HEK293 (cell line): Measurements from ENCODE around the gene PLD6.

Experiments
- CTCF ChIA-PET: fragments of 350-600 bp; formaldehyde crosslinking; extraction: SDS; loops from one replicate; lab custom pipeline; 2021; ENCODE audit warnings: antibody characterized with exemption; lab: Yijun Ruan, JAX
- POLR2A ChIA-PET: fragments of 300-600 bp; formaldehyde crosslinking; extraction: SDS; loops from one replicate; lab custom pipeline; 2020; ENCODE audit warnings: antibody characterized with exemption, inconsistent platforms; lab: Yijun Ruan, JAX
- H3K27ac ChIP-seq: fragments of 200-500 bp; sonication (Bioruptor generic); 2 replicates; pipeline ENCODE4 v1.5.1; 2014; ENCODE audit warnings: low read depth, low read length, control low read depth, inconsistent platforms; ENCODE audit errors: extremely low read depth
- H3K36me3 ChIP-seq, 2 experiments: fragments of 200-500 bp in 1 of 2; sonication (Bioruptor generic) in 1 of 2; 1 replicate in 1 of 2; 2 replicates in 1 of 2; pipeline ENCODE4 v1.5.1; 2014 to 2017; ENCODE audit warnings: inconsistent platforms in 2 of 2, low read length in 2 of 2; ENCODE audit not compliant: control insufficient read depth in 2 of 2, insufficient read depth in 1 of 2
- H3K4me1 ChIP-seq: fragments of 200-500 bp; sonication (Bioruptor generic); 2 replicates; pipeline ENCODE4 v1.5.1; 2014; ENCODE audit warnings: mild to moderate bottlenecking, low read length, inconsistent platforms; ENCODE audit not compliant: control insufficient read depth, insufficient read depth
- H3K4me3 ChIP-seq: 2 replicates; pipeline ENCODE4 v1.5.1; 2011; ENCODE audit warnings: low read depth, mild to moderate bottlenecking, control low read depth, low read length, moderate library complexity
- H3K9me3 ChIP-seq: fragments of 200-500 bp; sonication (Bioruptor generic); 2 replicates; pipeline ENCODE4 v1.5.1; 2014; ENCODE audit warnings: low read depth, low read length, inconsistent platforms; ENCODE audit not compliant: control insufficient read depth, insufficient read depth
- GLIS2 ChIP-seq: fragments of 450-650 bp; formaldehyde crosslinking; IDR thresholded peaks from 2 replicates; pipeline ENCODE4 v1.5.1; 2016; ENCODE audit warnings: missing biosample characterization, missing genetic modification characterization
- IKZF3 ChIP-seq: fragments of 450-650 bp; IDR thresholded peaks from 2 replicates; pipeline ENCODE4 v1.5.0; 2018; ENCODE audit warnings: missing biosample characterization, mild to moderate bottlenecking, missing genetic modification characterization, moderate library complexity
- INSM2 ChIP-seq: fragments of 450-650 bp; formaldehyde crosslinking; IDR thresholded peaks from 2 replicates; pipeline ENCODE4 v1.5.1; 2016; ENCODE audit warnings: missing biosample characterization, missing genetic modification characterization
- KLF9 ChIP-seq: fragments of 450-650 bp; formaldehyde crosslinking; IDR thresholded peaks from 2 replicates; pipeline ENCODE4 v1.5.1; 2016; ENCODE audit warnings: missing biosample characterization, missing genetic modification characterization, low read depth
- SP3 ChIP-seq: fragments of 450-650 bp; formaldehyde crosslinking; IDR thresholded peaks from 2 replicates; pipeline ENCODE4 v1.5.1; 2016; ENCODE audit warnings: missing biosample characterization, missing genetic modification characterization
- ZBTB1 ChIP-seq: fragments of 450-650 bp; formaldehyde crosslinking; IDR thresholded peaks from 2 replicates; pipeline ENCODE4 v1.5.1; 2016; ENCODE audit warnings: missing biosample characterization, missing genetic modification characterization
- ZBTB8A ChIP-seq: fragments of 450-650 bp; formaldehyde crosslinking; IDR thresholded peaks from 2 replicates; pipeline ENCODE4 v1.5.1; 2016; ENCODE audit warnings: missing biosample characterization, missing genetic modification characterization
- ZFHX2 ChIP-seq: fragments of 450-650 bp; formaldehyde crosslinking; conservative IDR thresholded peaks from 2 replicates; pipeline ENCODE4 v1.5.1; 2016; ENCODE audit warnings: missing biosample characterization, missing genetic modification characterization
- ZNF10 ChIP-seq: fragments of 450-650 bp; formaldehyde crosslinking; IDR thresholded peaks from 2 replicates; pipeline ENCODE4 v1.5.1; 2017; ENCODE audit warnings: missing biosample characterization, missing genetic modification characterization
- ZNF112 ChIP-seq: fragments of 450-650 bp; formaldehyde crosslinking; IDR thresholded peaks from 2 replicates; pipeline ENCODE4 v1.5.0; 2017; ENCODE audit warnings: missing biosample characterization, missing genetic modification characterization
- ZNF146 ChIP-seq: fragments of 450-650 bp; formaldehyde crosslinking; IDR thresholded peaks from 2 replicates; pipeline ENCODE4 v1.5.1; 2016; ENCODE audit warnings: missing biosample characterization, missing genetic modification characterization
- ZNF155 ChIP-seq: fragments of 450-650 bp; formaldehyde crosslinking; IDR thresholded peaks from 2 replicates; pipeline ENCODE4 v1.5.1; 2016; ENCODE audit warnings: missing biosample characterization, missing genetic modification characterization
- ZNF19 ChIP-seq: fragments of 450-650 bp; formaldehyde crosslinking; IDR thresholded peaks from 2 replicates; pipeline ENCODE4; 2016; ENCODE audit warnings: missing biosample characterization, missing genetic modification characterization, low read depth
- ZNF214 ChIP-seq: fragments of 450-650 bp; formaldehyde crosslinking; IDR thresholded peaks from 2 replicates; pipeline ENCODE4 v1.5.1; 2017; ENCODE audit warnings: missing biosample characterization, mild to moderate bottlenecking, missing genetic modification characterization, borderline replicate concordance
- ZNF23 ChIP-seq: fragments of 450-650 bp; formaldehyde crosslinking; IDR thresholded peaks from 2 replicates; pipeline ENCODE4 v1.5.1; 2016; ENCODE audit warnings: missing biosample characterization, missing genetic modification characterization, borderline replicate concordance
- ZNF280D ChIP-seq: fragments of 450-650 bp; formaldehyde crosslinking; IDR thresholded peaks from 2 replicates; pipeline ENCODE4 v1.5.1; 2016; ENCODE audit warnings: missing biosample characterization, missing genetic modification characterization
- ZNF302 ChIP-seq: fragments of 450-650 bp; formaldehyde crosslinking; IDR thresholded peaks from 2 replicates; pipeline ENCODE4 v1.5.1; 2016; ENCODE audit warnings: missing biosample characterization, missing genetic modification characterization, low read depth
- ZNF335 ChIP-seq: fragments of 450-650 bp; formaldehyde crosslinking; conservative IDR thresholded peaks from 2 replicates; pipeline ENCODE4 v1.5.1; 2016; ENCODE audit warnings: missing biosample characterization, missing genetic modification characterization
- ZNF473 ChIP-seq: fragments of 450-650 bp; formaldehyde crosslinking; IDR thresholded peaks from 2 replicates; pipeline ENCODE4 v1.5.1; 2017; ENCODE audit warnings: missing biosample characterization, missing genetic modification characterization
- ZNF514 ChIP-seq: fragments of 450-650 bp; formaldehyde crosslinking; IDR thresholded peaks from 2 replicates; pipeline ENCODE4 v1.5.1; 2016; ENCODE audit warnings: missing biosample characterization, missing genetic modification characterization
- ZNF571 ChIP-seq: fragments of 450-650 bp; formaldehyde crosslinking; IDR thresholded peaks from 2 replicates; pipeline ENCODE4 v1.5.0; 2017; ENCODE audit warnings: missing biosample characterization, missing genetic modification characterization
- ZNF600 ChIP-seq: fragments of 450-650 bp; formaldehyde crosslinking; IDR thresholded peaks from 2 replicates; pipeline ENCODE4 v1.5.1; 2016; ENCODE audit warnings: missing biosample characterization, missing genetic modification characterization
- ZNF626 ChIP-seq: fragments of 450-650 bp; sonication (Bioruptor Pico); formaldehyde crosslinking; IDR thresholded peaks from 2 replicates; pipeline ENCODE4 v1.5.1; 2018; ENCODE audit warnings: missing biosample characterization, missing genetic modification characterization, inconsistent platforms
- ZNF645 ChIP-seq: fragments of 450-650 bp; formaldehyde crosslinking; IDR thresholded peaks from 2 replicates; pipeline ENCODE4; 2016; ENCODE audit warnings: missing biosample characterization, missing genetic modification characterization
- ZNF747 ChIP-seq: fragments of 450-650 bp; formaldehyde crosslinking; IDR thresholded peaks from 2 replicates; pipeline ENCODE4 v1.5.1; 2016; ENCODE audit warnings: missing biosample characterization, missing genetic modification characterization
- ZNF768 ChIP-seq: fragments of 450-650 bp; formaldehyde crosslinking; IDR thresholded peaks from 2 replicates; pipeline ENCODE4 v1.5.1; 2018; ENCODE audit warnings: missing biosample characterization, mild to moderate bottlenecking, missing genetic modification characterization
- ZNF792 ChIP-seq: fragments of 450-650 bp; formaldehyde crosslinking; IDR thresholded peaks from 2 replicates; pipeline ENCODE4 v1.5.1; 2016; ENCODE audit warnings: missing biosample characterization, missing genetic modification characterization

Gene PLD6

GRCh38 chr17:17223736-17224135, 17.6 kb upstream of the PLD6 start:
- Histone ChIP-seq H3K36me3 (peaks cover 36 to 100% of the 10 kb centered on the region in 2 experiments; a peak in 2 of 3 replicates), H3K27ac (no peak overlapping the region), H3K4me1 (no peaks in the 10 kb centered on the region), H3K4me3 (no peak overlapping the region), H3K9me3 (no peaks in the 10 kb centered on the region)
- ChIA-PET POLR2A (interaction anchor here (1.4 kb wide), 1 partner anchor 13 kb away, joined by 3 read pairs; the partner anchor contains the start of gene FLCN), CTCF (interaction anchor here (0.9 kb wide), 1 partner anchor 82 kb away, joined by 6 read pairs; no protein-coding TSS in a partner anchor)
- TF ChIP-seq ZNF19 (no peak), GLIS2 (tag by site-specific recombination) (no peak), ZNF280D (tag by site-specific recombination) (no peak), ZFHX2 (tag by site-specific recombination) (no peak), ZNF600 (tag by site-specific recombination) (no peak), ZNF514 (tag by site-specific recombination) (no peak), ZNF214 (tag by site-specific recombination) (no peak), SP3 (tag by site-specific recombination) (no peak), ZNF23 (no peak), ZNF335 (no peak), INSM2 (tag by site-specific recombination) (no peak), ZNF10 (no peak), ZBTB1 (tag by site-specific recombination) (no peak), ZNF747 (tag by site-specific recombination) (no peak), ZNF645 (tag by site-specific recombination) (no peak), ZNF302 (tag by site-specific recombination) (no peak), ZNF571 (tag by site-specific recombination) (no peak), ZNF473 (tag by site-specific recombination) (no peak), ZNF792 (tag by site-specific recombination) (no peak), ZNF155 (tag by site-specific recombination) (no peak)

- H3K4me1 ChIP-seq, result no peaks in the 10 kb centered on the region
- ChIA-PET POLR2A (no interaction called here), CTCF (interaction anchor here (0.6 kb wide), 1 partner anchor 813 kb away, joined by 3 read pairs; no protein-coding TSS in a partner anchor)
- no peak overlapping the region for H3K27ac ChIP-seq
- H3K4me3 ChIP-seq, result no peak overlapping the region
- no peak for TF ChIP-seq ZNF626
- no peak for TF ChIP-seq ZBTB8A (tag by site-specific recombination)
- TF ChIP-seq ZNF112, result no peak
- no peak for TF ChIP-seq KLF9 (tag by site-specific recombination)
- TF ChIP-seq IKZF3 (tag by site-specific recombination), result no peak
- TF ChIP-seq ZNF768 (tag by site-specific recombination), result no peak
- no peak for TF ChIP-seq ZNF146 (tag by site-specific recombination)
- H3K9me3 ChIP-seq, result no peaks in the 10 kb centered on the region
- peaks cover 35 to 100% of the 10 kb centered on the region in 2 experiments; a peak in 2 of 3 replicates for H3K36me3 ChIP-seq
Measured at GRCh38 chr17:17221329-17221728, 15.2 kb upstream of the PLD6 start.
